Measurements from ENCODE around the gene C3orf18.
A peak's percentile ranks its signal among the peaks of the same experiment; 100 is the strongest.

Gene C3orf18

DNA sequence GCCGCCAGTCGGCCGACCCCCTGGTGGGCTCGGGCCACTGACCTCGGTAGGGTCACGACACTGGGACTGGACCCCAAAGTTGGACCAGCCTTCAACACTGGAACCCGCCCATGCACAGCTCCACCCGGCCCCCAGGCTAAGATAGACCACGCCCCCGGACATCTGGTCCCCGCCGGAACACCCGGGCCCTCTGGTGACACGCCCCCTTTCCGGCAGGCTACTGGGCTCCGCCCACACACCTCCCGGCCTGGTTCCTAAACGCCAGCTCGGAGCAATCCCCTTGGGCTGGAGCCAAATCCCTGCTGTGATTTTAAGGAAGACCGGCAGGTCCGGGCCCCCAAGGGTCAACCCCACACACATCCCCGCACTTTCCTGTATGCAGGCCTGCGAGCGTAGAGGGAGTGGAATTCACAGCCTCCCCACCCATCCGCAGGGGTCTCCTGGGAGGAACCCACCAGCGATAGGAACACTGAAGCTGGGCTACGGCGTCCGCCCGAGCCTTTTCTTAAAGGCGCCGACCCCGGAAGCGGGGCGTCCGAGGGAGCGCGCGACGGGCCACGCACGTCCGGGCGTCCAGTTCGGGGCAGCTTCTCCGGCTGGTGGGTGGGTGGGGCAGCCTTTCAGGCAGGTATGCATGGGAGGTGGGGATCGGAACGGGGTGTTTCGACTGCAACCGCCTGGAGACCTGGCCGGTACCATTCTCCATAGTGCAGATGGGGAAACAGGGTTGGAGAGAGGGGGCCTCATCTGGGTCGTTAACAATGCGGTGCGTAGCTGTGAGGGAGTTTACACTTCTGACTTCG lies 1.6 kb upstream of the C3orf18 start, which contains the start of gene HEMK1:
HEMK1 (plus strand) TSS at position 576 of the 803 bp plus-strand sequence. CDS start 1,583 bp downstream, outside the sequence.
- DNase-seq (ENCODE audit: low read depth) = peak; percentile 81
- TF ChIP-seq, protein P1, sequence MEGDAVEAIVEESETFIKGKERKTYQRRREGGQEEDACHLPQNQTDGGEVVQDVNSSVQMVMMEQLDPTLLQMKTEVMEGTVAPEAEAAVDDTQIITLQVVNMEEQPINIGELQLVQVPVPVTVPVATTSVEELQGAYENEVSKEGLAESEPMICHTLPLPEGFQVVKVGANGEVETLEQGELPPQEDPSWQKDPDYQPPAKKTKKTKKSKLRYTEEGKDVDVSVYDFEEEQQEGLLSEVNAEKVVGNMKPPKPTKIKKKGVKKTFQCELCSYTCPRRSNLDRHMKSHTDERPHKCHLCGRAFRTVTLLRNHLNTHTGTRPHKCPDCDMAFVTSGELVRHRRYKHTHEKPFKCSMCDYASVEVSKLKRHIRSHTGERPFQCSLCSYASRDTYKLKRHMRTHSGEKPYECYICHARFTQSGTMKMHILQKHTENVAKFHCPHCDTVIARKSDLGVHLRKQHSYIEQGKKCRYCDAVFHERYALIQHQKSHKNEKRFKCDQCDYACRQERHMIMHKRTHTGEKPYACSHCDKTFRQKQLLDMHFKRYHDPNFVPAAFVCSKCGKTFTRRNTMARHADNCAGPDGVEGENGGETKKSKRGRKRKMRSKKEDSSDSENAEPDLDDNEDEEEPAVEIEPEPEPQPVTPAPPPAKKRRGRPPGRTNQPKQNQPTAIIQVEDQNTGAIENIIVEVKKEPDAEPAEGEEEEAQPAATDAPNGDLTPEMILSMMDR (IDR thresholded peaks at IDR 0.05; ENCODE audit: low read depth, low read length, missing control alignments) = no peak
- in situ Hi-C loops (cut with HindIII; ENCODE audit: low sequenced_read_pairs) = no loop called here
- peak within 1 kb of the TSS; percentile 80 for H3K4me3 ChIP-seq (ENCODE audit: low read depth, low read length)

DNA sequence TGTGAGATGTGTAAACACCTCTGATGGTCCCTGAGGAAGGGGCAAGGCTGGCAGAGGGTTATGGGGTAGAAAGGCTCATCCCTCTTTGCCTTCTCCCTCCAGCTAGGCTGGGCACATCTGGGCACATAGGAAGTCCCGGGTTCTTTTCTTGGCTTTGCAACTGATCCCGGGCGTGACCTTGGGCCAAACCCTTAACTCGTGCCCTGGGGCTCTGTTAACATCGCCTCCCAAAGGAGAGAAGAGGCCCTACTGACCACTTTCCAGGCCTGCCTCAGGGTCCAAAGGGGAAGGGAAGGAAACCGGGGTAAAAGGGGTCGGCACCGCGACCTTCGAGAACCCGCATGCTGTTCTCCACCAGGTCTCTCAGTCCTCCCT lies 549 bp downstream of the C3orf18 start:
- TF ChIP-seq, protein P1 (IDR thresholded peaks at IDR 0.05; ENCODE audit: low read depth, low read length, missing control alignments) = no peak
- in situ Hi-C loops (cut with HindIII; ENCODE audit: low sequenced_read_pairs) = no loop called here
- peak overlapping the region; percentile 53 for H3K4me3 ChIP-seq (ENCODE audit: low read depth, low read length)
- no peak for DNase-seq (ENCODE audit: low read depth)

DNA sequence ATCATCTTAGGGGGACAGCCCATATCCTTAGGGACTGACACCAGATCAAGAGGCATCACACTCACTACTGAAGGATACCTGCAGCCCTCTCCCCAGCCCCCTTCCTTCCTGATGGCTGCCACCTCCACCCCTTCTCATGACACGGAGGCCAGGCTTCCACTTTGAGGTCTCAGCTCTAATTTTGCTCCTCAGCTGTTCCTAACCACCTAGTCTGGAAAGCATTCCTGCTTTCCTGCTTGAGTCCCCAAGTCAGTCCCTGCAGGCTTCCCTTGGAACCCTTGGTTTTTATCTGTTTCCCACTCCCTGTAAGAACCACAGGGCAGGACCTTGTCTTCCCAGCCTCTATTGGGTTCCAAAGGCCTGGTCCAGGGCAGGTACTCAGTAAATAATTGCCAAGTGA lies 3.2 kb downstream of the C3orf18 start:
- in situ Hi-C loops (cut with HindIII; ENCODE audit: low sequenced_read_pairs) = no loop called here
- DNase-seq (ENCODE audit: low read depth) = no peak
- TF ChIP-seq, protein P1 (IDR thresholded peaks at IDR 0.05; ENCODE audit: low read depth, low read length, missing control alignments) = no peak

DNA sequence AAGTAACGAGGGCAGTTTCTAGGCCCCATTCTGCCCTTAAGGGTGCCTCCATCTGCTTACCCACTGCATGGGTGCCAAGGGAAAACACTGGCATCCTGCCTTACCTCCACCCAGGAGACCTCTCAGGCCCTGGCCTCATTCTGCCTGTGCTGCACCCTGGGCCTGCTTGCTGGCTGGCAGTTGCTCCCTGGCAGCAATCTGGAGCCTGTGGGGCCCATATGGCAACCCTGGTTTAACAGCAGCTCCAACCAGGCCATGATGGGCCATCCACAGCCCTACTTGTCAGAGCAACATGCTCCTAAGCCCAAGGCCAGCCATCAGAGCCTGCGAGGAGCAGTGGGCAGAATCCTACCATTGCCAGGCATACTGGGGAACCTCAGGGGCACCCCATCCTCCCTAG lies 3.7 kb downstream of the C3orf18 start:
- TF ChIP-seq, protein P1 (IDR thresholded peaks at IDR 0.05; ENCODE audit: low read depth, low read length, missing control alignments) = no peak
- in situ Hi-C loops (cut with HindIII; ENCODE audit: low sequenced_read_pairs) = no loop called here
- H3K4me3 ChIP-seq (ENCODE audit: low read depth, low read length) = no peak overlapping the region
- DNase-seq (ENCODE audit: low read depth) = no peak

More for the DNA sequence above, 3.2 kb downstream of the C3orf18 start:
- H3K4me3 ChIP-seq (ENCODE audit: low read depth, low read length) = no peak overlapping the region

DNA sequence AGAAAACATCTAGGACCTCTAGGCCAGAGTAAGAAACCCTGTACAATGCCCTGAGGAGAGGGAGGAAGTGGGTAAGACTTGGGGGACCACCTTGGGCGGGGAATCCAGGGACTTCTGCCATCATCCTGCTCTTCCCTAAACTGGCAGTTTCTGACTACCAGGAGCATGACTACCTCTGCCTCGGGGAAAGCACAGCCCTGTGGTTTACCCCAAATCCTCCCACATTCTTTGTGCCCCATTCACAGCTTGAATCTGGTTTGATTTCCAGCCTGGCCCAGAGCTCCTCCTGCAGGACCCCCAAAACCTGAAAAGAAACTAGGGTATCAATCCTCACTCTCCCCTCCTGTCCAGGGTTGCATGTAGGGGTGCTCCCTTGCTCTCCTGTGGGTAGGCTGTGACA lies 4.7 kb downstream of the C3orf18 start:
- DNase-seq (ENCODE audit: low read depth) = no peak
- TF ChIP-seq, protein P1 (IDR thresholded peaks at IDR 0.05; ENCODE audit: low read depth, low read length, missing control alignments) = no peak
- in situ Hi-C loops (cut with HindIII; ENCODE audit: low sequenced_read_pairs) = no loop called here
- no peak overlapping the region for H3K4me3 ChIP-seq (ENCODE audit: low read depth, low read length)

DNA sequence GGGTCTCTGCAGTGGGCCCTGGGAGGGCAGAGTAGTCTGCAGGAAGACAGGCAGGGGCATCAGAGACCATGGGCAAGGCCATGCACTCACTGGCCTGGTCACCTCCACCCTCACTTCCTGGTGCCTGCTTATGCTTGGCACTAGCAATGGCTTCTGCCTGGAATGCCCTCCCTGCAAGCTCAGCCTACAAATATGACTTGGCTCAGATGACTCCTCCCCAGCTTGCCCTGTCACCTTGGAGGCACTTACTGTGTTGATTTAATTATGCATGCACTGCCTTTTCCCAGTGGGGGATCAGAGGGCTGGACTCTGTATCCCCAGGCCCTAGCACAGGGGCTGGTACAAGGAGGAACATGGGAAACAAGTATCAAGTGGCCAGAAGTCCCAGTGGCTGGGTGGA lies 7.8 kb downstream of the C3orf18 start:
- in situ Hi-C loops (cut with HindIII; ENCODE audit: low sequenced_read_pairs) = no loop called here
- TF ChIP-seq, protein P1 (IDR thresholded peaks at IDR 0.05; ENCODE audit: low read depth, low read length, missing control alignments) = no peak
- H3K4me3 ChIP-seq (ENCODE audit: low read depth, low read length) = no peak overlapping the region
- DNase-seq (ENCODE audit: low read depth) = no peak

All from astrocyte of the cerebellum (primary cell).